Psoas muscle (tissue), 8 donors: ENCODE results near the gene GLP2R. TPM values are rescaled to one million over a fixed set of nuclear protein-coding genes. Genes with fewer than 3 reads are reported as not detected.
A peak's percentile ranks its signal among the peaks of the same experiment; 100 is the strongest.

Experiments
- ATAC-seq, 4 donors: fragments of 200-7000 bp; cut with Tn5 transposase; one replicate each; pipeline ENCODE4 v1.9.1; 2020; ENCODE audit warnings: moderate library complexity in 3 of 4, mild to moderate bottlenecking in 2 of 4
- DNase-seq, 2 donors: peaks; one replicate each; pipeline ENCODE4 v3.0.0-alpha.2; 2020
- H3K27ac ChIP-seq: fragments of 200-600 bp; one replicate; pipeline ENCODE4 v1.8.0; 2022
- H3K27me3 ChIP-seq, 3 donors: fragments of 200-600 bp in 1 of 3; one replicate each; pipeline versions ENCODE4 v1.6.1 to v1.8.0; 2013 to 2022; ENCODE audit warnings: low read length in 2 of 3, mild to moderate bottlenecking in 2 of 3, moderate library complexity in 1 of 3; ENCODE audit not compliant: insufficient read depth in 3 of 3
- H3K36me3 ChIP-seq, 2 donors: fragments of 200-600 bp in 1 of 2; one replicate each; pipeline versions ENCODE4 v1.6.1 to v1.8.0; 2013 to 2022; ENCODE audit warnings: low read depth in 1 of 2, mild to moderate bottlenecking in 1 of 2, moderate library complexity in 1 of 2; ENCODE audit not compliant: insufficient read depth in 1 of 2
- H3K4me1 ChIP-seq: fragments of 200-600 bp; one replicate; pipeline ENCODE4 v1.8.0; 2022
- H3K4me3 ChIP-seq: fragments of 200-600 bp; one replicate; pipeline ENCODE4 v1.8.0; 2022; ENCODE audit warnings: mild to moderate bottlenecking
- H3K9me3 ChIP-seq: fragments of 200-600 bp; one replicate; pipeline ENCODE4 v1.8.0; 2022
- CTCF ChIP-seq: fragments of 200-600 bp; IDR thresholded peaks from one replicate; pipeline ENCODE4 v1.8.0; 2022; ENCODE audit warnings: antibody characterized with exemption
- WGBS, 3 donors: extraction: QIAGEN DNeasy Blood & Tissue Kit; methylation state at CpG; one replicate each; pipeline versions ENCODE4 v1.1.6 to v1.1.7; 2013; 5-methylcytosine and 5-hydroxymethylcytosine counted together
- intact Hi-C, 2 donors: fragments of 100-400 bp; cut with DNase I; formaldehyde crosslinking; loops; one replicate each; pipeline versions ENCODE4 v1.11.0 to v1.14.2; 2022
- polyA plus RNA-seq, 3 donors: library from polyadenylated mRNA; stranded (reverse); fragments of 200-250 nt; gene quantifications; one replicate each; pipeline ENCODE4 v1.2.3, GENCODE V29; 2013
- total RNA-seq, 4 donors: library from RNA; stranded (reverse); fragmentation: NEBNext Ultra II Directional in 2 of 4; extraction: Animal tissue kit (Norgen Biotek cat#: 25700) in 2 of 4; gene quantifications; one replicate each; pipeline versions ENCODE4 v1.2.1 to v1.2.4, GENCODE V29; 2021 to 2023
- donor health status: healthy with polysubstance abuse.
- donor health status: DM: no; HTN: no; CAD: no; lungs with moderate emphysema.
- donor health status: Bipolar disorder and iron deficiency.
- donor health status: healthy.
- donor health status: DM: yes; HTN: yes; CAD: no.
- donor health status: DM: no; HTN: no; CAD: no.
- donor health status: DM: no; HTN: no; CAD: no.
- donor health status: DM: yes; HTN: yes; CAD: no.

The GLP2R gene
- total and polyA plus RNA-seq, 7 donors: 0.12 to 0.30 (median 0.17) TPM; not detected in 4

GRCh38 chr17:9811086-9811485, 14.6 kb upstream of the GLP2R start:
- Histone ChIP-seq H3K27me3 (no peaks in the 10 kb centered on the region), H3K9me3 (no peaks in the 10 kb centered on the region), H3K4me1 (peaks cover 3% of the 10 kb centered on the region), H3K36me3 (no peaks in the 10 kb centered on the region), H3K27ac (no peak overlapping the region), H3K4me3 (no peak overlapping the region)
- DNase-seq (no peak), ATAC-seq (no peak)
- intact Hi-C loops: no loop called here
- TF ChIP-seq CTCF: no peak
- 89 to 92% (median 91%) methylated on average over 5 of the region's 5 CpGs for WGBS, 3 donors

GRCh38 chr17:9811537-9811936, 14.2 kb upstream of the GLP2R start:
- Histone ChIP-seq H3K4me1 (peaks cover 3% of the 10 kb centered on the region), H3K9me3 (no peaks in the 10 kb centered on the region), H3K36me3 (no peaks in the 10 kb centered on the region), H3K27ac (no peak overlapping the region), H3K27me3 (no peaks in the 10 kb centered on the region), H3K4me3 (no peak overlapping the region)
- ATAC-seq (no peak), DNase-seq (no peak)
- no peak for TF ChIP-seq CTCF
- 78 to 86% (median 83%) methylated on average over 11 of the region's 11 CpGs for WGBS, 3 donors
- intact Hi-C loops: no loop called here

GRCh38 chr17:9813166-9813565, 12.6 kb upstream of the GLP2R start:
- Histone ChIP-seq H3K4me1 (peaks cover 3% of the 10 kb centered on the region), H3K9me3 (no peaks in the 10 kb centered on the region), H3K27ac (no peak overlapping the region), H3K36me3 (no peaks in the 10 kb centered on the region), H3K27me3 (no peaks in the 10 kb centered on the region), H3K4me3 (no peak overlapping the region)
- no peak for ATAC-seq
- no peak for DNase-seq
- WGBS, 3 donors: 73 to 80% (median 77%) methylated on average over 9 of the region's 9 CpGs
- intact Hi-C loops: no loop called here
- no peak for TF ChIP-seq CTCF

GRCh38 chr17:9814337-9814945, 11.3 kb upstream of the GLP2R start:
- no peaks in the 10 kb centered on the region for H3K27me3 ChIP-seq
- ATAC-seq (peak; percentile 25 to 71 (median 56)), DNase-seq (no peak)
- no peak overlapping the region for H3K4me3 ChIP-seq
- no peak for TF ChIP-seq CTCF
- intact Hi-C loops: no loop called here
- H3K9me3 ChIP-seq: no peaks in the 10 kb centered on the region
- no peaks in the 10 kb centered on the region for H3K36me3 ChIP-seq
- peaks cover 3% of the 10 kb centered on the region for H3K4me1 ChIP-seq
- WGBS, 3 donors: 42 to 61% (median 49%) methylated on average over 14 of the region's 14 CpGs
- H3K27ac ChIP-seq: no peak overlapping the region

- DNase-seq (no peak), ATAC-seq (no peak)
- Histone ChIP-seq H3K4me3 (no peak overlapping the region), H3K4me1 (peaks cover 3% of the 10 kb centered on the region), H3K9me3 (no peaks in the 10 kb centered on the region), H3K27me3 (no peaks in the 10 kb centered on the region), H3K36me3 (no peaks in the 10 kb centered on the region), H3K27ac (no peak overlapping the region)
- intact Hi-C loops: no loop called here
- WGBS, 3 donors: 83 to 86% (median 84%) methylated on average over 10 of the region's 10 CpGs
- no peak for TF ChIP-seq CTCF
These were observed 9.3 kb upstream of the GLP2R start for GRCh38 chr17:9816472-9816871.
